ENCODE measurements around the gene ESR1.

The ESR1 gene

GRCh38 chr6:151807513-151808370 is at the start of gene ESR1:
ESR1 (plus strand) TSS chr6:151807682; CDS start chr6:151807913, 231 bp downstream.
- DNase-seq (ENCODE audit: low spot score) = no peak

- no peak for DNase-seq (ENCODE audit: low spot score)
Observed at GRCh38 chr6:151760486-151760885, 47.0 kb upstream of the ESR1 start.

DNA sequence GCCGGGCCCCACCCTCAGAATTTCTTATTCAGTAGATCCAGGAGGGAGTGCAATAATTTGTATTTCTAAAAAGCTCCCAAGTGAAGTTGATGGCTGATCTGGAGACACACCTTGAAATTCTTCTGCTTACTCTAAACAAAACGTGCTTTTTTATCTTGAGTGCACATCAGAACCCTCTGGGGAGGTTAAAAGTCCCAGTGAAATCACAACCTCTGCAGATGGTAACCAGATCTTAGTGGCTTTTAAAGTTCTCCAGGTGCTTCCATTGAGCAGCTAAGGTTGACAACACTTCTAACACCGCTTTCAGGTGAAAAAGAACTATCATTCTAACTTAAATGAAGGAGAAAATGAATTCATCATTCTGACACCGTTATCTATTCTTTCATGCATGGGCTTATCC is 45.6 kb upstream of the ESR1 start:
- no peak for DNase-seq (ENCODE audit: low spot score)

DNA sequence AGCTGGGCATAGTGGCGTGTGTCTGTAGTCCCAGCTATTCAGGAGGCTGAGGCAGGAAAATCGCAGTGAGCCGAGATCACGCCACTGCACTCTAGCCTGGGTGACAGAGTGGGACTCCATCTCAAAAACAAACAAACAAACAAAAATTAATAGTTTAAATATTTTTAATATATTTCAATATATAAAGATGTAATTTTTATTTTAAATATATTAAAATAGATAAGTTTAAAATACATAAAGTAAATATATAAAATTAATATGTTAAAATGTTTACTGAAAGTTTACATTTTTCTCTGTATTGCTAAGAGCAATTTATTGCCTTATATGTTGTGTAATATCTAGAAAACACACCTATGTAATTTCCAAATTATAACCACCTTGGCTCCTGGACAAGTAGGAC is 44.7 kb upstream of the ESR1 start:
- DNase-seq (ENCODE audit: low spot score) = no peak

DNA sequence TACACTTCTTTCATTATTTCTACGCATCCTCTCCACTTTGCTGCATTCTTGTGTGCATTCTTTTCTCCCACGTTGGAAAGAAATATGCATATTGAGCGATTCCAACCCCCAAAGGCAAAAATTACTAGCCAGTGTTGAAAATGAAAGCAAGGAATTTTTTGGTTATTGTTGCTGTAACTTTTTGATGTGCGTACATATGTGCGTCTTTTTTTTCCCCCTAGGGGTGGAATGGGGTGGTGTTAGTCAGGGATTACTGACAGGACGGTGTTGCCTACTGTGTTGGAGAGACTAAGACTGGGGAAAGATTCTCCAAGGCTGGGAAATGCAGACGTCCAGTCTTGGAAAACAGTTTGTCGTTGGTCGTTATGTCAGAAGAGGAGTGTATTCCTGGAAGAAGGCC is 44.2 kb upstream of the ESR1 start:
- DNase-seq (ENCODE audit: low spot score) = no peak

DNA sequence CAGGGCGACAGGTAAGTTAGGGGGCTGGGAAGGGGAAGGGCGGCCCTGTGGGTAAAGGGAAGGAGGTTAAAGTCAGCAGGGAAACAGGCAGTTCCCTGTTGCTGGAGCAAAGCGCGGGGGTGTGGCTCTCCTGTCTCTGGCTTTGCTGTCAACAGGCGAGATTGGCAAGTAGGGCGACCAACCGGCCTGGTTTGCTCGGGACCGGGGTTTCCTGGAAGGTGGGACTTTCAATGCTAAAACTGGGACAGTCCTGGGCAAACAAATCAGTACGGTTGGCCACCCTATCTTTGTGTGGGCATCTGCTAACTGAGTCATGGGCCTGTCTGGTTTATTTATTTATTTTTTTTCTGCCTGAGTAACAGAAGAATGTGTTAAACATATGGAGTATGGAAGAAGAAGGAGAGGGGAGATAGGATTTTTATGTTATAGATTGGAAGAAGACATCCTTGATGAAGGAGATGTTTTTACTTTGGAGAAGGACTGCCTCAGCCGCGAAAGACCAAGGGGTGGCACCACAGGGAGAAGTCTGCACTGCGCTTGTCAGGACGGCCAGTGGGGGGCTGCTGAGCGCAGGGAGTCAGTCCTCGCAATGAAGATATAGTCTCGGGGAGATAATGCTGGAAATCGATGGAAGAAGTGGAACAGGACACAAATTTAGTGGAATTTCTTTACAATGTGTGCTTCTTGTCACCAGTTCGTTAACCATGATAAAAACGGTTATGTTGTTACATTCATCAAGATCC is 43.4 kb upstream of the ESR1 start:
- peak; percentile 80 for DNase-seq (ENCODE audit: low spot score)

GRCh38 chr6:151765444-151765886 is 42.0 kb upstream of the ESR1 start:
- peak; percentile 71 for DNase-seq (ENCODE audit: low spot score)

- DNase-seq (ENCODE audit: low spot score) = no peak
Observed at GRCh38 chr6:151772446-151772845, 35.0 kb upstream of the ESR1 start.

DNA sequence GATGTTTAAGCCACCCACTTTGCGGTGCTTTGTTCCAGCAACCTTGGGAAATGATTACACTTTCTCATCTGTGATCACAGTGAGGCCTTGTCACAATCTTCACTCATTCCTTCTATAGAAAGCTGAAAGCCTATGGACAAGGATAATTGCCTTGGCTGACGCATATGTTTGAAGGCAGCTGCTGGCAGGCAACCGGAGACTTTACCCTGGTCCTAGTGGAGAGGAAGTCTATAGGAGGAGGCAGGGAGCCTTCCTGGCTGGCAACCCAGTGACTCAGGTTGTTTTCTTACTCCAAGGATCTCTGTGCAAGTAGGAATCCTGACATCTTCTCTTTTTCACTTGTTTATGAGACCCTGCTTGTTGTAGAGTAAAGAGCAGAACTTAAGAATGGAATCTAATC is 34.1 kb upstream of the ESR1 start:
- DNase-seq (ENCODE audit: low spot score) = no peak

GRCh38 chr6:151782560-151782959 is 24.9 kb upstream of the ESR1 start:
- DNase-seq (ENCODE audit: low spot score) = no peak

DNA sequence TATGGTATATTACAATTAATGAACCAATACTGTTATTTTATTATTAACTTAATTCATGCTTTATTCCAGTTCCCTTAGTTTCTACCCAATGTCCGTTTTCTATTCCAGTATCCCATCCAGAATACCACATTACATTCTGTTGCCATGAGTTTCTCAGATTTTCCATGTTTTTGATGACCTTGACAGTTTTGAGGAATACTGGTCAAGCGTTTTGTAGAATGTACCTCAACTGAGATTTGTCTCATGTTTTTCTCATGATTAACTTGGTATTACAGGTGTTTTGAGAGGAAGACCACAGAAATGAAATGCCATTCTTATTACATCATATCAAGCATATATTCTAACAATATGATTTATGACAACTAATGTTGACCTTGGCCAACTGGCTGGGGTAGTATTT is 23.8 kb upstream of the ESR1 start:
- DNase-seq (ENCODE audit: low spot score) = no peak

GRCh38 chr6:151784441-151785214 is 22.9 kb upstream of the ESR1 start:
- DNase-seq (ENCODE audit: low spot score) = peak; percentile 29

DNA sequence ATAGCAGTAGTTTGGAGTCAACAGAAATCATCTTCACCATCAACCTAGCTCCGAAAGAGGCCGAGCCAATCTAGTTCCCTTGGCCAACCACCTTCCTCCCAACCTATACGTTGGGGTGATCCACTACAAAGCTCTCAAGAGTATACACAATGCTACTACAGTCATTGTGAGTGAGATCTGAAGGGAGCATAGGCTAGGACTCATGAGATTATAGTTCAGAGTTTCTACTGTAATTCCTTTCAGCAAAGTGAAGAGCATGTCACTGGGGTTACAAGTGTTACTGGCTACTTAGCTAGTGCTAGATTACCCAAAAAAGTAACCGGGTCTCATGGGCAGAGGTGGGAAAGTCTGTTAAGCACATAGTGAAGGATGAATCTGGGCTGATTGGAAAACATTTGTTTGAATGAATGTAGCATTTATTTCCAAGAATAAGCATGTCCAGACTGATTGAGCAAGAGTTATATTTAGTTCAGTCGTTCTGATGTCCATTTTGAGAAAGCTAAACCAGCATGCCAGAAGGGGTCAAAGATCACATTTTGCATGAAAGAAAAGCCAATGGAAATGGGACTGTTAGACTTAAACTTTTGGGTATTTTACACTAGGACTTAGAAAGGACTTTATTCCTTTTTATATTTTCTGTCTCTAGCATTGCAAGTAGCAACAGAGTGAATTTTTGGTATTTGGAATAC is 10.5 kb upstream of the ESR1 start:
- no peak for DNase-seq (ENCODE audit: low spot score)

DNA sequence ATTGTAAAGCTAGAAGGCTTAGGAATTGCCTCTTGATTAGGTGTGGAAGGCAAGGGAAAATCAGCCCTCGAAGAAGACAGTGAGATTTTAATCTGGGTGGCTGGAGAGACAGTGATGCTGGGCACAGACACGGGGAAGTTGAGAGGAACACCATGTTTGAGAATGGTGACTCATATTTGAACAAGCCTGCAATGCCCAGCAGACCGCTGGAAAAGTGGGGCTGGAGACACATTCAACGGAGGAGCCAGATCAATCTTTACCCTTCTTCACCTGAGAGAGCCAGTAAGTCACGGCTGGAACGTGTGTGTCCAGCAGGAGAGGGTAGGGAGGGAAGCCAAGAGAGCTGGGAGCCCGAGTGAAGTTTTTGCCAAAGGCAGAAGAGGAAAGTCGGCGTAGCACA is 3.7 kb upstream of the ESR1 start:
- no peak for DNase-seq (ENCODE audit: low spot score)

- DNase-seq (ENCODE audit: low spot score) = no peak
Observed at GRCh38 chr6:151804585-151805285, 2.7 kb upstream of the ESR1 start.

- peak; percentile 5 for DNase-seq (ENCODE audit: low spot score)
Observed at GRCh38 chr6:151805286-151805840, 2.1 kb upstream of the ESR1 start.

DNA sequence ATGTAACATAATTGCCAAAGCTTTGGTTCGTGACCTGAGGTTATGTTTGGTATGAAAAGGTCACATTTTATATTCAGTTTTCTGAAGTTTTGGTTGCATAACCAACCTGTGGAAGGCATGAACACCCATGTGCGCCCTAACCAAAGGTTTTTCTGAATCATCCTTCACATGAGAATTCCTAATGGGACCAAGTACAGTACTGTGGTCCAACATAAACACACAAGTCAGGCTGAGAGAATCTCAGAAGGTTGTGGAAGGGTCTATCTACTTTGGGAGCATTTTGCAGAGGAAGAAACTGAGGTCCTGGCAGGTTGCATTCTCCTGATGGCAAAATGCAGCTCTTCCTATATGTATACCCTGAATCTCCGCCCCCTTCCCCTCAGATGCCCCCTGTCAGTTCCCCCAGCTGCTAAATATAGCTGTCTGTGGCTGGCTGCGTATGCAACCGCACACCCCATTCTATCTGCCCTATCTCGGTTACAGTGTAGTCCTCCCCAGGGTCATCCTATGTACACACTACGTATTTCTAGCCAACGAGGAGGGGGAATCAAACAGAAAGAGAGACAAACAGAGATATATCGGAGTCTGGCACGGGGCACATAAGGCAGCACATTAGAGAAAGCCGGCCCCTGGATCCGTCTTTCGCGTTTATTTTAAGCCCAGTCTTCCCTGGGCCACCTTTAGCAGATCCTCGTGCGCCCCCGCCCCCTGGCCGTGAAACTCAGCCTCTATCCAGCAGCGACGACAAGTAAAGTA is 547 bp upstream of the ESR1 start:
- no peak for DNase-seq (ENCODE audit: low spot score)

- no peak for DNase-seq (ENCODE audit: low spot score)
Observed at GRCh38 chr6:151808371-151809241, 1.1 kb downstream of the ESR1 start.

GRCh38 chr6:151811081-151811480 is 3.6 kb downstream of the ESR1 start:
- no peak for DNase-seq (ENCODE audit: low spot score)
